Activated naive CD4-positive, alpha-beta T cell (primary cell): ENCODE data around the gene SLX4IP.

ENCODE experiments used
- DNase-seq, 4 experiments: peaks; one replicate each; lab custom pipeline; 2025; lab: John Stamatoyannopoulos, UW

Gene SLX4IP

DNA sequence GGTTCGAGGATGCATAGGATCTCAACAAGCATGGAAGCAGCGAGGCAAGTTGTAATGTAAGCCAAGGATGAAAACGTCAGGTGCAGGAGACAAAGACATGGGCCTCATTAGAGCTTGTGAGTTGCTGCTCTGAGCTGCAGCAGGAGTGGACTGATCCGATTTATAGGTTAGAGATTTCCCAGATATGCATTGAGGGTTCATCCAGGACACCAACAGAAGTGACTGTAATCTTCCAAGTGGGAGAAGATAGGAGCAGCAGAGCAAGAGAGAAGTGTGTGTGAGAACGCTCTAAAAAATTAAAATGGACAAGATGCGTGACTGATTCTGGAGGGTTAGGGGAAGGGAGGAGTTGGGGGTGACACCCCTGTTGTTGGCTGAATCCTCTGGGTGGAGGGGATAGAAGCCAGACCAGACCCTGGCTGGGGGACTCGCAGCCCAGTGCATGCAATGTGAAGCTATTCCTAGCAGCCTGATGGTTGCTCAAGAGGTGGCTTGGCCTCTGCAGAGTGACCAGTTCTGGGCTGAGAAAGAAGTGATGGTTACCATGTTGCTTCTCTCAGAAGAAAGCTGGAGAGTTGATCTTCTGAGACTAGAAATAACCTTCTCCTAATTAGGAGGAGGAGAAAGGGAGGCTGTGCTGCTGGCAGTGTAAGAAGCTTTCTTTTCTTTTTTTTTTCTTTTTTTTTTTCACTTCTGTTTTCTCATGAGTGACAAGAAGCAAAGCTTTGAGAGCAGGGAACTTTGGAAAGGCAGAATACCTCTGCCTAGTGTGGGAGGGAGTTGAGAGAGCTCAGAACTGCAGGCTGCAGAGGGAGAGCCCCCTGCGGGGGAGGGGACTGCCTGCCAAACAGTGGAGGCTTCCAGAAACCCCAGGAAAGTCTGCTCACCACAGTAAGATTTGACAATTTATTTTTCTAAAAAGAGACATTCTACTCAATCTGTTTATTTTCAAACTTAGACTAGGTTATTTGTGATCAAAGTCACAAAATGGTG lies 116.9 kb downstream of the SLX4IP start:
- DNase-seq: no peak

DNA sequence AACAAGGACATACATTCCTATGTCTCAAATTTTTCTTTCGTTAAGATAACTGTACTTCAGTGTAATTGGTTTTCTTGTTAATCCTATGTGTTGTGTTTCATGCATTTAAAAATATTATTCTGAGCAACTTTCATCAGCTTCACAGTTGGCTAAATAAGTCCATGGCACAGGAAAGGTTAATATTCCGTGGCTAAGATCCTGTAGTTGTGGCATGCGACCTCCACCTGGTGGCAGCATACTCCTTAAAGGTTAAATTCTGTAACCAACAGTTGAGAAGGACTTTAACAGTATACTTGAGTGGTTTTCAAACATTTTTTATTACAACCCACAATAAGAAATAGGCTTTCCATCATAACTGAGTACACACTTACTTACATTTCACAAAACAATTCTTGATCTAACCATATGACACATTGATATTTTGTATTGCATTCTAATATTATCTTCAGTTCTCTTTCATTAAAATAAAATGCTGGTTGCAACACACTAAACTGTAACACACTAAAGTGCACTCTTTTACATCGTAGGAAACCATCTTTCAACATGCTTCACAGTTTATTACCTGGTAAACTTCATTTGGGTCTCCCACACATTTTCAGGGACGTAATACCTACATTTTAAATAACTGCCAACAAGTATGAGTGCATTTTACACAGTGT lies 118.3 kb downstream of the SLX4IP start:
- no peak for DNase-seq

DNA sequence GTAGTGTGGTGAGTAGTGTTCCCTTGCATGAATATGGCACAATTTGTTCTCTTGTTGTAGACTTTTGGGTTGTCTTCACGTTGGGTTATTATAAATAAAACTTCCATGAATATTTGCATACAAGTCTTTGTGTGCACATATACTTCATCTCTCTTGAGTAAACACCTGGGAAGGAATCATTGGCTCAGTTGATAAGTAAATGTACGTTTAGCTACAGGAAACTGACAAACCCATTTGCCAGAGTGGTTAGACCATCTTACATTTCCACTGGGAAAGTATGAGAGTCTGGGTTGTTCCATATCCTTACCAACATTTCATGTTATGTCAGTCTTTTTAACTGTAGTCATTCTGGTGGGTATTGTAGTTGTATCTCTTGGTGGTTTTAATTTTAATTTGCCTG lies 119.2 kb downstream of the SLX4IP start:
- DNase-seq: no peak

DNA sequence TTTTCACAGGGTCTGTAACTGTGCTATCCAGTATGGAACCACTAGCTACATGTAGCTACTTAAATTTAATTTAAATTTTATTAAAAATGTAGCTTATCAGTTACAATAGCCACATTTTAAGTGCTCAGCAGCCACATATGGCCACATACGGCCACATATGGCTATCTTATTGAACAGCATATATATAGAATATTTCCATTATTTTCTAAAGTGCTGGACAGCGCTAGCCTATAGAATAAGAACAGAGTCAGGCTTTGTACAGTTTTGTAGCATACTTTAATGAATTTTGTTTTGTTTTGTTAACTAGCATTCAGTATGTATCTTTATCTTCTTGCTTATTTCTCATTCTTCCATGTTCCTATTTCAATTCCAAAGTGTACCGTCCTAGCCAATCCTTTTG lies 120.3 kb downstream of the SLX4IP start:
- DNase-seq: no peak

DNA sequence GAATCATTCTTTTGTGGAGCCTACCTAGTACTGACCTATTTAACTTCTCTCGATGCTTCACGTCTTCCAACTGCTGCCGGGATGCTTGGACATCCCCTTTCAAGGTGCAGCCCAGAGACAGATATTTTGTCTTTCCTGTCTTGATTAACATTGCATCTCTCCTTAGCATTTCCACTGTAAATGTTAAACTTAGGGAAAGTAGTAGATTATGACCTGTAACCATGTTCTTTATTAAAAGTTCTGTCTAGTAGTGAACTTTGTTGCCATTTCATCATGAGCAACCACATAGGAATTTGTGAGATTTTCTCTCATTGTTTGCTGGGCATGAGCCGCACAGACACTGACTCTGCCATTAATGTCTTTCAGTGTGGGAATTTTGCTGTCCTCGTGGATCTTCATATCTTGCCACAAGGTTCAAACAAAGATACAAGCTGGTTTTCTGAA lies 120.8 kb downstream of the SLX4IP start:
- DNase-seq: no peak

DNA sequence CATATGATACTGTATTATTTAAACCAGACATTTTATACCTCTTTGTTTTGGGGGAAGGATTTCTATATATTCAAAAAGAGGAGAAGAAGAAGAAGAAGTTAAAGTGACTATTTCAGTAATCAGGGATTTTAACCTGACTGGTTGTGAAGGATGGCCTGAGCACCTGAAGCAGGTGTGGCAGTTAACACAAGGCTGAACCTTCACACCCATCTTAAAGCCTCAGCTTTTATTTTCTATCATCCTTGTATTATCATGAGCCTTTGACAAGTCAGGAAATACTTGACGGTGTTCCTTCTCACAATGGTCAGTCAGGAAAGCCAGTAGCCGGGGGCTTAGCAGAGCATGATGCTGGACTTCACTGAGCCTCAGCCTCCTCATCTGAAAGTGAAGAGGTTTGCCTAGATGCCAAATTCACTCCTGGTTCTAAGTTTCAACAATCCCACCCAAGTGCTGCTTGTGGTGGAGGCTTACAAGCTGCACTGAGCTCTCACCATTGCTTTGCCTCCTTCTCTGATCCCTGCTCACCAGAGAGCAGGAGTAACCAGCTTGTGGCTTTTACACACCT lies 121.5 kb downstream of the SLX4IP start:
- no peak for DNase-seq

DNA sequence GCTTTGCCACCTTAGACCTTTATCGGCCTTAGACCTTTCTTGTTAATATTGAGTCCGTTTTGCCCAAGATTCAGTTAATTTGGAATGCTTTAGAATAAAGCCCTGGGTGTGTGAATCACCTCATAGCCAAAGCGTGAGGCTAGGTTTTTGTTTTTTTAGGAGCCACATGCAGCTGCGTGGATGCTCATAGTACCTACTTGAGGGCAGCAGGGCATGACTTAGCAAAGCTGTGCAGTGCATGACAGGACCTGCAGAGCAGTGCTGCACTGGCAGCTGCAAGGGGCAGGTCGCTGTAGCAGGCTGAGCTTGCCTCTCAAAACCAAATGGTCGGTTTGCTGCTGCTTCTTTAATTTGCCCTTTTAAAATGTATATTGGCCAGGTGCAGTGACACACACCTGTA lies 122.6 kb downstream of the SLX4IP start:
- DNase-seq: no peak

DNA sequence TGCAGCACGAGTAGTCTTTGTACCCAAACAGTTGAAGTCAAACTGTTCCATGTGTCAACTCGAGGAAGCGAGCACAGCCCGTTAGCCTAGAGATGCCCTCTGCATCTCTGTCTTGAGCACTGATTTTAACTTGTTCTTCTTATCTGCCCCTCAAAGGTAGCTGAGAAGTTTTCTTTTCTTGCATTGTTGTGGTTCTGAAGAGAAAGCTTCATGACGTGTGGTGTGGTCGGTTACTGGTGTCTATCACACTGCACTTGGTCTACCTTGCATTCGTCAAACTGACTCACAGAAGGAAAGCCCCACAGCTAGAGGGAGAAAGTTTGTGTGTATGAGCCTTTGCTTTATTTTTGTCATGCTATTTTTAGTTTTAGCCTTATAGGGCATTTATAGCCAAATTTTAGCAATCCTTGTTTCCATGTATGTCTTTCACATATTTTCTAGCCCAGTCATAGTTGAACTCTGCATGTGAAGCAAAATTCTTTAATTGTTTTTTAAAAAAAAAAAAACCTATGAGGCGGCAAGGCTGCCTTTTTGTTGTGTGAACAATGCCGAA lies 123.6 kb downstream of the SLX4IP start:
- DNase-seq: no peak

DNA sequence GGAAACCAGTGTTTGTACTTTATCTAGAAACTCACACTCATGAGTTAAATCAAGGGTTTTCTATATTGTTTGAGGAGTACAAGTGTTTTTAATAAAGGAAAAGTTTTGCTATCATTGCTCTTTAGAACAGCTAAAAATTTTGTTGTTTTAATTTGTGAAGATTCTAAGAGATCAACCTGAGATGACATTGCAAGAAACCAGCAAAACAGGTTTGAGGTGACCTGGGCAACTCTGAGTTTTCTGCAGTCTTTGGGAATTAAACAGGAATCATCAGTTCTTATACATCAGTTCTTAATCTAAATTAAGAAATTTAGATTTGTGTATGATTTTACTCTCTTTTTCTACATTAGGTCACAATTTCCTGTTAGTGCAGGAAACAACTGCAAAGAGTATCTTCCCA lies 124.2 kb downstream of the SLX4IP start:
- DNase-seq: no peak

DNA sequence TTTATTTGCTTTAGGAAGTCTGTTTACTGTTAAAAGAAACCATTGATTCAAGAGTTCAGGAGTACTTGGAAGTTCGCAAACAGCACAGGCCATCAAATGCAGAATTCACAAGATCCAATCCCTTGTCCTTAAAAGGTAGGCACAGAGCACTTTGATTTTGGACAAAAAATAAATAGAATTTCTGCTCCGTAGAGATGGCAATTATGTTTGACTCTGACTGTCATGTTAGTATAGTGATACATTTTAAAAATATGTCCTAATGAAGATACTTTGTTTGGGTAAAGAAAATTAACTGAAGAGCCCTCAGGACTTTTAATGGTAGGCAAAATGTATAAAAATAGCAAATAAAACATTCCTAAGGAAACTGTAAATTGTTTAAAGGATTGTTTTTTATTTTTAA lies 125.6 kb downstream of the SLX4IP start:
- no peak for DNase-seq

DNA sequence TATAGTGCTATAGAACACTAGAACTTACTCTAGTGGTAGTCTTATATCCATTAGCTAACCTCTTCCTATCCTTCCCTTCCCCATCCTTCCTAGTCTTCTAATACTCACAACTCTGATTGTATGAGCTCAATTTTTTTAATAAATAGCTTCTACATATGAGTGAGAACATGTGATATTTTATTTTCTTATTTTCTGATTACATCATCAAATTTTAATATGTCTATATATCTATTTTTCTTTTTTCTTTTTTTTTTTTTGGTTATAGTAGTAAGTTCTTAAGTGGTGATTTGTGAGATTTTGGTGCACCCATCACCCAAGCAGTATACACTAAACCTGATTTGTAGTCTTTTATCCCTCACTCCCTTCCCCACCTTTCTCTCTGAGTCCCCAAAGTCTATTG lies 126.2 kb downstream of the SLX4IP start:
- no peak for DNase-seq

DNA sequence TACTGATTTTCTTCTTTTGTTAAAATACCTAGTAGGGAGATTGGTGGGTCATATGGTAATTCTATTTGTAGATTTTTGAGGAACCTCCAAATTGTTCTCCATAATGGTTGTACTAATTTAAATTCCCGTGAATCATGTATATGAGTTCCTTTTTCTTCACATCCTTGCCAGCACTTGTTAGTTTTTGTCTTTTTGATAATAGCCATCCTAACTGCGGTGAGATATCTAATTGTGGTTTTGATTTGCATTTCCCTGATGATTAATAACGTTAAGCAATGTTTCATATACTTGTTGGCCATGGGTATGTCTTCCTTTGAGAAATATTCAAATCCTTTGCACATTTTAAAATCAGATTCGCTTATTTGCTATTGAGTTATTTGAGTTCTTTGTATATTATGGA lies 127.8 kb downstream of the SLX4IP start:
- DNase-seq: no peak

DNA sequence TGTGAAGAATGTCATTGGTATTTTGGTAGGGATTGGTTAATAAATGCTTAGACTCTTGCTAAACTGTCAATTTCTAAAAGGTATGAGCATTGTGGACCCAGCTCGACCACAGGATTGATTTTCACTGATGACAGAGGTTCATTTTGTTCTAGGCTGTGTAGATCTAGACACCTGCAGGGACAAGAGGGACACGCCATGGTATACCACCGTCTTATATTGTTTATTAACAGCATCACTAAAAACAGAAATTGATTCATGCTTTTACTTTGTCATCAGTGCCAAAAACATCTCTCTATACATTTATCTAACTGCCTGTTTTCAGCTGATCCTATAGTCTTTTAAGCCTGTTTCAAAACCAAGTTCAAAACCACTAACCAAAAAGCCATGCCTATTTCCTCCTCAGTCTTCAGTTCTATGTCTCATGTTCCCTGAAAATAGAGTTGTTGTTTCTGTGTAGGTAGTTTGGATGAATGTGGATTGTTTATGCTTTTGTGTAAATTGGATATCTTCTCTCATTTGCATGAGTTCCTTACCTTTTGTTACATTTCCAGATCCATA lies 128.9 kb downstream of the SLX4IP start:
- no peak for DNase-seq

DNA sequence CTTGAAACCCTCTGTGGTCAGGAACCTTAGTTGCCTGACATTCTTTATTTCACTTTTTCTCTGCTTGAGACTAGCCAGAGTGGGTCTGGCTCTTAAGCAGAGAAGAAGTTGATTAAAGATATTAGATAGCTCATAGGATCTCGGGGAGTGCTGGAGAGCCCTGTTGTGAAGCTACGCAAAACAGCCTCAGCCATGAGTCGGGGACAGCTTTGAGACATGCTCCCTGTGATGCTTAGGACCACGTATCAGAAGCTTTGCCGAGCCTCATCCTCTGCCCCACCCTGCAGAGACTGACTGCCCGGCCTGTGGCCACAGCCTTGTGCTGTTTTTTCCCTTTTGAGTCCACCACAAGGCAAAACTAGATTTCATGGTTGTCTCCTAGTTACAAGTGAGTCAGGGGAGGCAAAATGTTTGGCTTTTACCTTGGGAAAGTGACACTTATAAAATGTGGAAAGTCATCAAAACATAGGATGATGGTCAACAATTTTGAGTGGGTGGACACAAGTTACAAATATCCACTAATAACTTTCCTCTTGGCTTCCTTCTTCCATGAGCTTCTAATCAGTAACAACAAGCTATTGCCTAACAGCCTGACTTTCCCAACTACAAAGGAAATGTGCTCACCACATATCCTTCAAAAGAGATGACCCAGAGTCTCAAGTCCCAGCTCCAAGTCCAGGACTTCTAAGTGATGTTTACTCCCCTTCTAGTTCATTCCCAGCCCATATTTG lies 130.3 kb downstream of the SLX4IP start:
- no peak for DNase-seq

DNA sequence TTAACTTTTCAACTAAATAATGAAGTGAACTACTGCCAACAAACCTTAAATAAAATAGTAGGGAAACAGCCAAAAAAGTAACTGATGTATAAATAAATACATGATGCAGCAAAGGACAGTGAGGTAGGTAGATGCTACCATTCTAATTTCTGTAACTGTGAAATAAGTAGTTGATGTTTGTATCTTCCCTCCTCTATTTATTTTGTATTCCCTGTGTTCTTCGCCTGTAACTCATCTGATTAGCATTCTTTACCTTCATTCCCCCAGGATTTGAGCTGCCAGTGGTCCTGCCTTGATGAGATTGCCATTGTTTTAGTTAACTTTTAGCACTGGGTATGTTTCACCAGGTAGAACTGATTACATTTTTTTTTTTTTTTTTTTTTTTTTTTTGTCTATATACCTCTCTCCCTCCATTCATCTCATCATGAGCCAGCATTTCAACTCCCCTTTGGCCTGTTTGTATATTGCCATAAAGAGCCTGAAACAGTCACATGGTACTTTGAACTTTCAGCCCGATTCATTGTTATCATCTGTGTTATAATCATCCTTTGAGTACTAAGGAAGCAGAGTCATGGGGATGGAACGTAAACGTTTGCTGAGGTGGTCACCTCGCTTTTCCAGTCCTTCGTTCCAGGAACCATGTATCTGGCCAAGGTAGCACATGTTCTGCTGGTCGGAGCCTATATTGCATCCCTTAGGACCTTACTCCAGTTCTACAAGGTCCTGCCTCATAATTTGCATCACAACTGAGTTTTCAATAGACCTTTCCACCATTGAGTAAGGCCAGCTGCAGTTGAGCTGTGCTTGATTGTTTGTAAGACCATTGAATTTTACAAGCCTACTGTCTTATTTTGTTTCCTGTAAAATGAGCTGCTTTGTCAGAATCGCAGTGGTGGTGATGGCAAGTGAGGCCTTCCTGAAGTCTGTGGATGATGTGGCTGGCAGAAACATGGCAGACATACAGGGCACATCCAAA lies 131.1 kb downstream of the SLX4IP start:
- no peak for DNase-seq

DNA sequence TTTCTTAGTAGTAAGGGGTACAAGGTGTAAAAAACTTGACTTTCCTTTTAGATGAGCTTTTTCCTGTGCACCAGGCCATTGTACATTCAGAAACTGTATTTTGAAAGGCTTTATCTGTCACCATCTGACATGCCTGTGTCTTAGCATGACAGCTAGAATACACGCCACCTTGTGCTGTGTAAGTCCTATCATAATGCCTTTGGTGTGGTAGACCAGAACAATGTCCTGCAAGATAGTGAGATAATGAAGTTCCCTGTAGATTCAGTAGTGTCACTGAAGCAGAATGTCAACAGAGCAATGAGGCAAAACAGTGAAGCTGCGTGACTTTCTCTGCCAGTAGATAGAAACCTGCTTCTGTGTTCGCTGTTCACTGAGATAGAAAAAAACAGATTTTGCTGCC lies 132.9 kb downstream of the SLX4IP start:
- no peak for DNase-seq

DNA sequence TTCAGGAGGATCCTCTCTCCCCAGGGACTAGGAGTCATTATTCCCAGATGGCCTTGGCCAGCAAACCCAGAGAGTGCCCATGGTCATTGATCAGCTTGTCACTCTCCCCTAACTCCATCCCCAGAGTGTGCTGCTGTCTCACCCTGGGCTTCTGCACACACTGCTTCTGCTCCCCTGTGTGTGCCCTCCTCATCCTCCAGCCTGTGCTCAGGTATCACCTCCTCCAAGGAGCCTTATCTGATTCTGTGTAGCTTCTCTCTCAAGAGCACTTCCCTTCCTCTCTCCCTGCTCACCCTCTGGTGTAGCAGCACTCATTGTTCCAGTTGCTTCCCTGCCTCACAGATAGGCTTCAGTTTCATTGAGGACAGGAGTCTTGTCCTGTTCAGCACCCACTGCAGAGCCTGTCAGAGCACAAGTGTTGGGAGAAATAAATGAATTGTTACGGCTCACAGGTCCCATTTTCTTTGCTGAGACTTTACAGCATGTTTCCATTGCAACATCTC lies 136.3 kb downstream of the SLX4IP start:
- DNase-seq: no peak

DNA sequence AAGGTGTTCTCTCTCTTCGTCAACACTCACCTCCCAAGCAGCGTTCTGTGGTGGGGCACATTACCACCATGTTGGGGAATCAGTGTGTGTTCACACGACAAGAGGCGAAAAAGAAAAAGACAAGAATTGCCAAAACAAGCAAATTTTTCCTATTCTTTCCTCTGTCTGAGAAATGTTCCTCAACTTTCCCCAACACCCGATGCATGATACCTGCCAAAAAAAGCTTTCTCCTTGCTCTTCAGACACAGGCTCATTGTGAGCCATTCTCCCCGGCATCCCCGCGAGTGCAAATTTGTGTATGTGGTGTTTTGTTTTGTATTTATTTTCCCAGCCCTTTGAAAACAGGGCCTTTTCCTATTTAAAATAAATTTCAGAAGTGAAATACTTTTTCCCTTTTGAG lies 137.7 kb downstream of the SLX4IP start:
- DNase-seq: no peak

DNA sequence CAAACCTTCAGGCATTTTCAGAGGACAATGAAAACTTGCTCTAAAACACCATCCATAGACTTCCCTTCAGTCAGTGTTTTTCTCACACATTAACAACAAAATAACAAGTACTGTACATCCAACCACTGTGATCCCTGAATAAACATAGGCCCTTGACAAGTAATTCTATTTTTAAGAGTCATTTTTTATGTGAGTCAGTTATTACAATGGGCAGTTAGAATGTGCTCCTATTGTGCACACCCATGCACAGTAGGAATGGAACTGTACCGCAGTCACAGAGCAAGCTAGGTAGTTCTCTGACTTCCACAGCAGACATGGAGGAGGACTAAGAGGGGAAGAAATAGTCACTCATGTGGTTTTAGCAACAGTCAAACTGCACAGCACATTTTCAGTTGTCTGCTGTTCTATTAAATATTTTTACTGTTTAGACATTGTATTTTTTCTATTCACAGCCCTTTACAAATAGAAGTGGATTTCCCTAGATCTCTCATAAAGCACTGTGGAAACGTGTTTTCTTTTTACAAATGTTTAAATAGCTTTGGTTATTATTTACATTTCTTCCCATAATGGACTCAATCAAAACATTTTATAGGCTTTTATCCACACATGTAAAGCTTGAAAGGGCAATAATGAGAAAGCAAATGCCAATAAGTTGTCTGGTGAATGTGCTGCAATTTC lies 138.3 kb downstream of the SLX4IP start:
- no peak for DNase-seq

DNA sequence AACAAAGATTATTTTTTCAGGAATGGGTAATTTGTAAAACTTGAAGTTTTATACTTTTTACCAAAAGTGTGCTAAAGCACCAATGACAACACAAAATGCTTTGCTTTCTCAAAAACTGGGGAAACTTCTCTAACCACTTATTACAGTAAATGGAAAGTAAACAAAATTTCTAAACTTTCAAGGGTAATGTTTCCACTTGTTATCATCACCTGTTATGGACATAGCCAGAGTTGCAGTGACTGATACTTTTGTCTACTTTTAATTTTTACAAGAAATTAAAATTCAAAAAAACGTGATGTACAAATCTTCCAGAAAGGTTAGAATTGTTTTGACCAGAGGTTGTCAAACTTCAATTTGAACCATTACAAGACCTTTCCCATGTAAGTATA lies 138.8 kb downstream of the SLX4IP start:
- DNase-seq: no peak
